OCI-LY7 (cell line): ENCODE measurements around the gene FLG.
"Not testable (repeated sequence)": the region's sequence is repeated elsewhere in the genome, so short reads cannot be mapped to it uniquely, and the experiment has no call there.

ENCODE experiments used
- CTCF ChIP-seq: fragments of 200-600 bp; sonication (generic); conservative IDR thresholded peaks from 2 replicates; pipeline ENCODE4 v1.5.1; 2014; ENCODE audit warnings: mild to moderate bottlenecking, antibody characterized with exemption, low read length, moderate library complexity, mixed read lengths
- EZH2phosphoT487 ChIP-seq: fragments of 200-600 bp; sonication (generic); IDR thresholded peaks from 2 replicates; pipeline ENCODE4 v1.6.1; 2018; ENCODE audit warnings: low read depth, borderline replicate concordance, mild to moderate bottlenecking, mixed run types, antibody characterized with exemption, low read length, moderate library complexity, mixed read lengths

- TF ChIP-seq CTCF, EZH2phosphoT487: not testable (repeated sequence)
Measured at GRCh38 chr1:152306123-152306522, 18.9 kb downstream of the FLG start.
